ENCODE measurements around the gene HDAC4. TPM values are rescaled to one million over a fixed set of nuclear protein-coding genes. Genes with fewer than 3 reads are reported as not detected.

HDAC4 gene
- total RNA-seq, 1 donor from 2014 or later, result 18.3 TPM

DNA sequence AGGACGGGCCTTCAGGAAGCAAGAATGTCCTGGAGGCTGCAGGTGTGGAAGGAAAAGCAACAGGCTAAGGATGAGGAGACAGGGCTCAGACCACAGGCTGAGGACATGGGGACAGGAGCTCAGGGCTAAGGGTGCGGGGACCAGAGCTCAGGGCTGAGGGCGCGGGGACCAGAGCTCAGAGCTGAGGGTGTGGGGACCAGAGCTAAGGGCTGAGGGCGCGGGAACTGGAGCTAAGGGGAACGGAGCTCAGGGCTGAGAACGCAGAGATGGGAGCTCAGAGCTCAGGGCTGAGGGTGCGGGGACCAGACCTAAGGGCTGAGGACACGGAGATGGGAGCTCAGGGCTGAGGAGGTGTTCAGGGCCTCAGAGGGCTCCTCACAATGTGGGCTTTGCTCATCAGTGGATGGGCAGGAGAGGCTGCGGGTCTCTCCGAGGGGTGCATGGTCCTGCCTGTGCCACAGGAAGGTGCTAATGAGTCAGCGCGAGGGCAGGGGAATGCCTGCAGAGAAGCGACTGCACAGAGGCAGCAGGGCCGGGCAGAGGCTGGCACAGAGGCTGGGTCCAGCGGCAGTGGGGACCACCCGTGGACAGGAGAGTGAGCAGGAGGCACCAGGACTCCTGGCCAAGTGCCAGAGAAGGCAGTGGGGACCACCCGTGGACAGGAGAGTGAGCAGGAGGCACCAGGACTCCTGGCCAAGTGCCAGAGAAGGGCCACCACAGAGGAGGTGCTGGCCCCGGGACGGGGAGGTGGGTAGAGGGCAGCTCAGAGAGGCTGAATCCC lies 281.3 kb downstream of the HDAC4 start:
- no peak for DNase-seq (ENCODE audit: extremely low read depth, low read depth, low spot score)

DNA sequence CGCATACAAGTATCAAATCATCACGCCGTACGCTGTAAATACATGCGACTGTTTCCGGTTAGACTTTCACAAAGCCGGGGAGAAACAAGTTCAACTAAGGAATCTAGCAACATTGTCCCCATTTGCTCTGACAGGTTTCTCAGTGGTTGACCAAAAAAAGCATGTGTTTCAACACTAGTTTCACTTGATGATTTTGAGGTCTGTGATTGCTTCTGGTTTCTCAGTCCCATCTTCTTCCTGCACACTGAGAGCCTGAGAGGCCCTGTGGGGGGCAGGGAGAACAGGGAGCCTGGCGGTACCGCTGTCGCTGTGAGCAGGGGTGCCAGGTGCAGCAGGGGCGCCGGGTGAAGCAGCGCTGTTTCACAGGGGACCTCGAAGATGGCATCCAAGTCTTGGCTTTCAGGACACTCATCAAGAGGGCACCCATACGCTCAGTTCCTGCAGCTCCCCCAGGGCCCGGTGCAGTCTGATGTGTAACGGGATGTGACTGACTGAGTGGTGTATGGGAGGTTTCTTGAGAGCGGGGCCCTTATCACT lies 282.1 kb downstream of the HDAC4 start:
- DNase-seq (ENCODE audit: extremely low read depth, low read depth, low spot score), result no peak

DNA sequence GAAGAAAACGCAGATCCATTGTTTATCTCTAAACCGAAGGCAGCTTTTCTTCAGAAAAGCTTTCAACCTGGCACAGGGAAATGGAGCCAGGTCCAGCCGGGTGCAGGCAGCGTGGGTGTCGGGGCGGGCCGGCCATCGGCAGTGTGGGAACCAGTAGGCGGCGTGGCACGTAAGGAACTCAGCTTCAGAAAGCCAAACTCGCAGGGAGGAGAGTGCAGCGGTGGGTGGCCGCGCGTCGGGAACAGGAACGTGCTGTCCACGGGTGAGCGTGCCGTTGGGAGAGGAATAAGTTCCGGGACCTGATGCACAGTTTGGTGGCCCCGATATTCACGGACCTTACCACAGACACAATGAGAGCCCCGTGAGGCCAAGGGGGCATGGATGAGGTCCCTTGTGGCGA lies 282.6 kb downstream of the HDAC4 start:
- no peak for DNase-seq (ENCODE audit: extremely low read depth, low read depth, low spot score)

DNA sequence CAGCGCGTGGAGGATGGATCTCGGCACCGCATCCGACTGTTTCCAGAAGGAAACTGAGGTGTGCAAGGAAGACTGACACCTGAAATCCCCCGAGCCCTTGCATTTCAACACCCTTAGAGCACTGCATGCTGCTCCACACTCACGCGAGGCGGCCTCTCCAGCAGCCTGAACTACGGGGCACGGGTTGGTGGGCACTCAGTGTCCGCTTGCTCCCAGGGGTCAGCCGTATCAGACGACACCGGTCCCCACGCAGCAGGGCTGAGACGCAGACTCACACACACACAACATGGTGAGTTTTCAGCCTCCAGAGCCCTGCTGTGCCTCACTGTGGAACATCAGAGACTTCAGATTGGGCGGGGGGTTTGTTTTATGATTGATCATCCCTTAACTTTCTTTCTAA lies 283.0 kb downstream of the HDAC4 start:
- DNase-seq (ENCODE audit: extremely low read depth, low read depth, low spot score), result no peak

DNA sequence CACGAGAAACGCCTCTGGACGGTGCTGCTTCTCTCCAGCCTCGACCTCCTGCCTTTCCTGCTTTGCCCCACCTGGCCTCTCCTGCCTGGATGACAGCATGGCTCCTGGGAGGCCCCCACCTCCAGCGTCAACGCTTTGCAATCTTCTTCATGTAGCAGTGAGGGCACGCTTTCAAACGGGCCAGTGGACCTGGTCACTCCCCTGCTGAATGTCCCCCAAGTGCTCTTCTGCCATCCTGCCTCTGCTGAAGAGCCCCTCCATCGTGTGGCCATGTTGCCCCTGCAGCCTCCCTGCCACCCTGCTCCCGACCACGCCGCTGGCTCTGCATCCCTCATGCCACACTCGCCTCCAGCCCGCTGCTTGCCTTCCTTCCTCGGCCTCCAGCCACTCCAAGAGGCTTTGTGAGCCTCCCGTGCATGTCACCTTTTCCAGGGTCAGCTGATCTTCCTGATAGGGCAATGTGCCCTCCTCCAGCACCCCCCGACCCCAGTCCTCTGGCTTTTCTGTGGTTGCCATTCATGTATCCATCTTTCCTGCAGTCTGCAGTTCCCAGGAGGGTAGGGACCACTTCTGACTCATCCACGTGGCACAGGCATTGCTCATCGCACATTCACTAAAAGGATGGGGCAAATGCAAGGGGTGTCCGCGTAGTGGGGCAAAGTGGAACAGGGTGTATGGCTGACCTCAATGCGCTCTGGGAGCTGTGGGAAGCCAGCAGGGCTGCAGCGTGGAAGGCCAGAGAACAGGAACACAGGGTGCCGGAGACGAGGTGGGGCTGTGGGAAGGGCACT lies 284.2 kb downstream of the HDAC4 start:
- no peak for DNase-seq (ENCODE audit: extremely low read depth, low read depth, low spot score)

DNA sequence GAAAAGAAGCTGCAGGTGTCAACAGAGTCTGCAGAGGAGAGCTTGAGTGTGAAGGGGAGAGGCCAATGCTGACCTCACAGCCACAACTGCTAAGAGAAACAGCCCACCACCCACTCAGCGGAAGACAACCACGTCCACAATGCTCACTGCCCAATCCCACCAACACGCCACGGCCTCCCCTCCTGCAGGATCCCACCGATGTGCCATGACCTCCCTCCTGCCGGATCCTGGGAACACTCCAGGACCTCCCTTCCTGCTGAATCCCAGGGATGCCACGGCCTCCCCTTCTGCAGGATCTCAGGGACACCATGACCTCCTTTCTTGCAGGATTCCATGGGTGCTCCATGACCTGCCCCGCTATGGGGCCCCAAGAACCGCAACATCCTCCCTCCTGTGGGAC lies 285.2 kb downstream of the HDAC4 start:
- no peak for DNase-seq (ENCODE audit: extremely low read depth, low read depth, low spot score)

DNA sequence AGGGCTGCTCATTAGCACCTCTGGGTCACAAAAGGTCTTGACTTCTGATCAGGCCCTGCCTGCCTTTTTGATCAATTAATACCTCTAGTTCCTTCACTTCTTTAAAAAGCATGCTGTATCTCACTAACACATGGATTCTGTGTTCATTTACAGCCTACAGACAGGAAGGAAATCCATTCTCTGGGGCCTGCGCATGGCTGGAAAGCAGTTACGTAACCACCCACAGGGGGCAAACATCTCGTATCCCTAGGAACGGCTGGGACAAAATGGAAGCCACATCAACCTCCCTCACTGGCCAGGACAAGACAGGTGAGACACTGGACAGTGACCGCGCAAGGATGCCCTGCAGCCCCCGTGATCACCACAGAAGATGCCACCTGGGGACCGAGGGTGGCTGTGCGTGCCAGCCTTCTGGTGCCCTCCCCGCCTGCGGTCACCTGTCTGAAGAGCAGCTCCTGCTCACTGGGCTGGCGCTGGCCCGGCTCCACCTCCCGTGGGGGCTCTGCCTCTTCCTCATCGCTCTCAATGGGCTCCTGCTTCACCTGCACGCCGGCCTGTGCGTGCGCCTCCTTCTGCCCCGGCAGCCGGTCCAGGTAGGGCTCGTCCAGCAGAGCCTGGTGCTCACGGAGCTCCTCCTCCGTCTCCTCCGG lies 286.1 kb downstream of the HDAC4 start:
- DNase-seq (ENCODE audit: extremely low read depth, low read depth, low spot score), result peak; percentile 10

DNA sequence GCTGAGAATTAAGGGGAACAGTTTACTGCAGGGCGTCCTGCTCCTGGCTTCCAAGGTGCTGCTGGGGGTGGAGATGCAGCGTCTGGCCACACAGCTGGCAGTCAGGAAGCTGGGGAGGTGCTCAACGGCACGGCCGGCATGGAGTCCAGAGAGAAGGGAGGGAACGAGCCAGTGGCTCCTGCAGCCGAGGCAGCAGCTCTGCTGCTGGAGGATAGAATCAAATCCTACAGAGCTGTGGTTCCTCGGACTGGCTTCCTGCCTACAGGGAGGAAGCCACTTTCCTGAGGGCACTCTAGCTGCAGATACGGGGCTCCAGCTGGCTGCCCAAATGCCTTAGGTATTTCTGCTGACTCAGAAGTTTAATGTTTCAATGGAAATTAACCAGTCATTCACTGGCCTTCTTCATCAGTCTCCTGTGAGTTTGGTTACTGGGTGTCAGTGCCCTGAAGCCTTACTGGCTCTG lies 286.7 kb downstream of the HDAC4 start:
- DNase-seq (ENCODE audit: extremely low read depth, low read depth, low spot score), result no peak

DNA sequence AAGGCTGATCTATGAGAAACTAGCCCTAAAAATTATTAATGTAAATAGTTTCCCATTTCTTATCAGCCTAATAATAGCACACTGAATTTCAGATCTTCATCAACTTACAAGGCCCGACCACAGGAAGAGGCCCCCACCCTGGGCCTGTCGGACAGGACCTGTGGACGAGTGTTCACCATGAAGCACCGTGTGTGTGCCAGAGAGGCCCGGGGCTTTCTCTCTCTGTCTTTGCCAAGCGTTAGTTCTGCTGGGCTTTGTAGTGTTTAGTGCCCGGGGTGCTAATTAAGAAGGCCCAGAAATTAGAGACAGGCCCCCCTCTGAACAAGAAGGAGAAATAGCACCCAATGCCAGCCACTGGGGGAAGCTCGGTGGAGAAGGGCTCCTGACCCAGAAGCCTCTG lies 287.2 kb downstream of the HDAC4 start:
- DNase-seq (ENCODE audit: extremely low read depth, low read depth, low spot score), result no peak

DNA sequence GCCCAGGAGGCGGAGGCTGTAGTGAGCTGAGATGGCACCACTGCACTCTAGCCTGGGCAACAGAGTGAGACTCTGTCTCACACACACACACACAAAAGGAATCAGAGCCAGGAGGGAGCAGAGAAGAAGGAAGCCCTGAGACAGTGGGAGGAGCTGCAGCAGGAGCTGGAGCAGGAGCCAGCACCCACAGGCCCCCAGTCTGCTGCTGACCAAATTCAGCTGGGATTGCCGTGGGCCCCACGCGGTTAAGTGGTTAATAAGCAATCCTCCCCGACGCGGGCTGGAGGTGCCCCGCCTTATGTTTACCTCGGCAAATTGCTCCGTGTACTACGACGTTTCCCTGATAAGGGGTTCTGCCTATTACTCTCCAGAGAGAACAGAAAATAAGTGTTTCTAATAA lies 287.6 kb downstream of the HDAC4 start:
- no peak for DNase-seq (ENCODE audit: extremely low read depth, low read depth, low spot score)

DNA sequence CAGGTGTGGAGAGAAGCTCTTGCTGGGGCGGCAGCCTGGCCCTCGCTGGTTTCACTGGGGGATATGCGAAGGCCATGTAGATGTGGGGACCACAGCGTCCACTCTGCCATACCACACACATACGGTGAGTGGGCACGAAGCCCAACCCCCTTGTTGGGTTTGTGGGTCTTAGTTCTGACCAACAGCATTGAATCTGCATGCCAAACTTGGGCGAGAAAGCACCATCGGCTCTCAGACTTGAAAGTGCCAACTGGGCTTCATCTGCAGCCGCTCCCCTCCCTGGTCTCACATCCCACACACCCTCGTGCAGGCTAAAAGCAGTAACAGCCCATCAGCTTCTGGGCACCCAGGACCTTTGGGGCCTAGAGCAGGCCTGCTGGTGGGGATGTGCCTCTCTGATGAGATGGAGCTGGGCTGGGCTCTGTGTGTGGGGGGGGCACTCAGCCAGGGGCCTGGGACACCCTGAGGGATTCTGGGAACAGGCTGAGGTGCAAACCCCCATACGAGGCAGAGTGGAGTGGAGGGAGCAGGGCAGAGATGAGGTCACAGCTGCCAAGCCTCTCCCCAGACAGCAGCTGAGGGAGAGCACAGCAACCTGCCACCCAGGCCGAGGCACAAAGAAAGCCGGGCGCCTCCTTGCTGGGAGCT lies 288.6 kb downstream of the HDAC4 start:
- no peak for DNase-seq (ENCODE audit: extremely low read depth, low read depth, low spot score)

DNA sequence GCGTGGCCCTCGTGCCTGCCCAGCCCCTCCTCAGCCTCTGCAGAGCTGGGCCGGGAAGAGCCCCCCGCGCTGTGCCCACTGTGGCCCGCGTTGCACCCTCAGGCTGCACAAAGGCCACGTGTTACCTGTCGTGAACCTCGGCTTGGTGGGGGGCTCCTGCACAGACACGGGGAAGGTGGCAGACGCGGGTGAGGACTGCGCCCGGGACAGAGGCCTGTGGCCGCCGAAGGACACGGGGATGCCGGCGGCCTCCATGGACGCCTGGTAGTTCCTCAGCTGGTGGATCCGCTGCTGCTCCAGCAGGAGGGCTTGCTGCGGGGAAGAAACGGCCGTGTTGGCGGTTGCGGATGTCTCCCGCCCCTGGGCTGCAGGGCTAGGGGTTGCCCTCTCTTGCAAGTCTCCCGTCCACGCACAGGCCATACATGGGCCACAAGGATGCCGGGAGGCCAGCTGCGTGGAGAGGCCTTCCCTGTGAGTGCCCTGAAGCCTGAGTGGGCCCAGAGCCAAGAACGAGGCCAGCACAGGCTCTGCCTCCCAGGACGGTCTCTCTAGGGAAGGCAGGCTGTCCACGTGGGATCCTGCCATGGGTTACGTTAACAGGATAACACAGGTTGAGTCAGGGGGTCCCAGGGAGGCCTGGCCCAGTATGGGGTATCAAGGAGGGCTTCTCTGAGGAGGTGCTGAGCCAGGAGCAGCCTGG lies 289.3 kb downstream of the HDAC4 start:
- DNase-seq (ENCODE audit: extremely low read depth, low read depth, low spot score), result no peak

DNA sequence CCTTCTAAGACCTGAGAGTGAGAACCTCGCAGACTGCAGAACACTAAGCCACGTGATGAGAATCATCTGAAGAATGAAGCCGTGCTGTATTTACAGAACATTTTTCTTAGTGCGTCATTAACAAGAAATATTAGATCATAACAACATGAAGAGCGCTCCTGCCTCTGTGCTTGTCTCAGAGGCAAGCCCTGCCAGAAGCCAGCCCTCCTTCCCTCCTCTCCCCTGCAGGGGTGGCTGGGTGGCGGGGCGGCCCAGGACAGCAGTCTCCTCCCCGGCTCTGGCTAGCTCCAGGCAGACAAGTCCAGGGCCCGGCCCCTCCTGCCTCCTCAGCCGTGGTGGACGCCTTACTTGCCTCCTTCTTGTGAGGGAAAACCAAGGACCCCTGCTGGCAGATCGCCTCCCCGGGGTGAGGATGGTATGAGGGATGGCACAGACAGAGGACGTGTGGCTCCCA lies 290.2 kb downstream of the HDAC4 start:
- DNase-seq (ENCODE audit: extremely low read depth, low read depth, low spot score), result no peak

DNA sequence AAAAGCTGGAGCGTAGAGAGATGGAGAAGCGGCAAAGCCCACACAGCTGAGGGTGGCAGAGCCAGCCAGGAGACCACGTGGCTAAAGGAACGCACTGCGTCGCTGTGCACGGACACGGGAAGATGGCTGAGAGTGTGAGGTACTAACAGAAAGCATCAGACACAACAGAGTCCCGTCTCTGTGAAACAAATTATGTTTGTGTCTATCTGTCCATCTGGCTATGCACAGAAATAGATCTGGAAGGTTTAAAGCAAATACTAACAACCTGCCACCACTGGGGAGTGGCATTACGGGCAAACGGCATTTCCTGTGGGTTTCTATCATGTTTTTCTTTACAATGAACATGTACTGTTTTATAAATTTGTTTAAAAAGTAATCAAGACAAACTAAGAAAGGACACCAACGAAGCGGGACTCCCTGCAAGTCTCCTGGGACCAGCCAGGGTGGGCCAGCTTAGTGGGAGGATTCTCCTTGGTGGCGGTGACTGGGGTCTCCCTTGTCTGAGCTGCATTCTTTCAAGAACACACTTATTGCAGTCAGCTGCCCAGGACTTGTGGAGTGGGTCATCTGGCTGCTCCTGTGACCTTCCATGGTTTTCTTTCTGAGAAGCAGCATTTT lies 290.8 kb downstream of the HDAC4 start:
- DNase-seq (ENCODE audit: extremely low read depth, low read depth, low spot score), result no peak

DNA sequence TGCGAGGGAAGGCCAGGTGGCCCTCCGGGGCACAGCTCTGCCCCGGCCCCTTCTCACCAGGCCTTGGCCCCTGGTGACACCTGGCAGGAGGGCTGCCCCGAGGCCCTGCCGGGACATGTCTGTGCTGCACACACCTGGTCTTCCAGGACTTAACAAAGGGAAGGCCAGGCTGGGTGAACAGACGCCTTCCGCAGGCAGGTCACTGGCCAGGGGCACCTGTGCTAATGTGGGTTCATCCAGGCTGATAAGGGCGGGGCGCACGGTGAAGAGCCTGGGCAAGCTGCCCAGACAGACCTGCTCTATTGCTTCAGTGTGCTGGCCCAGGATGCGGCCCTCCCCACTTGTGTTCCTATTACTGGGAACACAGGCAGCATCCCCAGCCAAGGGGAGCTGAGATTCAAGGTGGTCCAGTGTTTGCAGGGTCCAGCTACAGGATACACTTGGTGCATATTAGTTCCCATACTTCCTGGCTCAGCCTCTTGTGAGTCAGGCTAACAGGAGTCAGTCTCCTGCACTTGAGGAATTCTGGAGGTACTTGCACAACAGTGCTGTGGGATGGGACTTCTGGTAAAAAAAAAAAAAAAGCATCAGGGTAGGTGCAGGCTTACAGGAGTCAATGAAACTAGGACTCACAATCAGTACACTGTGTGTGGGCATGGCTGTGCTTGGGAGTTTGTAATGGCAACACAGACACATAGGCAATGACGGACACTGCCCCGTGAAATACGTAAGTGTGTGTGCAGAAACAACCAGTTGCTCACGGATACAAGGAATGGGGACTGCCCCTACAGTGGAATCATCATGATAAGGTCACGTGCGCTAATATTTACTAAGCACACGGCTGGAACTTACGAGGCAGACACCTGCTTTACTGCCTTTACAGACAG lies 291.5 kb downstream of the HDAC4 start:
- DNase-seq (ENCODE audit: extremely low read depth, low read depth, low spot score), result no peak

DNA sequence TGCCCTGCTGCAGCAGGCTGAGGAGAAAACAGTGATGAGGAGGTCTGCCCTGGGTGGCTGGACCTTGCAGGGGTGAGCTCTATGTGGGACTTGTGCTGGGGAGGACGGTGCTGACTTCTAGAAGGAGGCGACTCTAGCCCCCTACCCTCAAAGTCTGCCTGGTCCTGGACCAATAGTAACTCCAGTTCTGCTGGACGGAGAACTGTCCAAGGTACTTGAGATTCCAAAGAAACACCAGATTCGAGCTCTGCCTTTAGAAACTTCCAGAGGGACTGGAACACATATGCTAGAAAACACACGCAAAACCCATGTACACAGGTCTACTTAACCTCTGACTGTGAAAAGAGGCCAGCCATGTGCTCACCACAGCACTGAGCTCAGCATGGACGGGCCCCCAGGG lies 292.4 kb downstream of the HDAC4 start:
- DNase-seq (ENCODE audit: extremely low read depth, low read depth, low spot score), result no peak

DNA sequence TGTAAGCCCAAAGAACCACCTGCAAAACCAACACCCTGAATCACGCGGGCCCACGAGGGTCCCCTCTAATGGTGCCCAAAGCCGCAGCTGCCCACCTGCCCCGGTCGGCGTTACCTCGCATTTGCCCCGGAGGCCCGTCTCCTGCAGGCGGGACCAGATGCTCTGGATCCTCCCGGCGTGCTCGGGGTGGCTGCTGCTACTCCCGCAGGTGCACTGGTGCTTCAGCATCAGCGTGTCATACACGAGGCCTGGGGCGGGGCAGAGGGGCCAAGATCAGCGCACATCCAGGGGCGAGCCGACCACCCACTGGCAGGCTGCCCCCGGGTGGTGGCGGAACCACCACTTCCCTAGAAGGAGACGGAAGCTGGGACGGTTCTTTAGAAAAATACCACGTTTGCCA lies 292.9 kb downstream of the HDAC4 start:
- no peak for DNase-seq (ENCODE audit: extremely low read depth, low read depth, low spot score)

DNA sequence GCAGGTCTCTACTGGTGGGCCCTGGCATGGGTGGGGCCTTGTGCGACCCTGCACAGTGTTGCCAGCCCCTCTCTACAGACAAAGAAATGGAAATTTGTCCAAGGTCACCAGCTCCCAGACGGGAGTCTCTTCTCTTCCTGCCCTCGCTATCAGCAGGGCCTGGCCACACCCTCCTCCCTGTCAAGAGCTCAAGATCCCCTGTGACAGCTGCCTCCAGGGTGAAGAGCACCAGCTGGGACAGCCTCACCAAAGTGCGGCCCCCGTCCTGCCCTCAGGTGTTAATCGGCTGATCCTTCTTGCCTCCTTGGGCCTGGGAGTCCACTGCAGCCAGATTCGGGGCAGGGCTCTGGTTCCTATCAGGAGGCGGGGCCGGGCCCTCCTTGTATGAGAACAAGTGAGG lies 293.9 kb downstream of the HDAC4 start:
- DNase-seq (ENCODE audit: extremely low read depth, low read depth, low spot score), result no peak

All from glomerular endothelial cell (primary cell).